GM23338 (cell line): Measurements from ENCODE around the gene MECP2. TPM values are rescaled to one million over a fixed set of nuclear protein-coding genes. Genes with fewer than 3 reads are reported as not detected.

Experiments used
- ATAC-seq: fragments of 200-7000 bp; cut with Tn5 transposase; 3 replicates; pipeline ENCODE4 v1.9.1; 2020
- DNase-seq: peaks from one replicate; pipeline ENCODE4 v3.0.0-alpha.2; 2015; ENCODE audit warnings: low spot score
- H2AFZ ChIP-seq: fragments of 200-600 bp; sonication (generic); 2 replicates; pipeline ENCODE4 v1.8.0; 2016; ENCODE audit warnings: antibody characterized with exemption, mild to moderate bottlenecking, moderate library complexity
- H3F3A ChIP-seq: fragments of 200-600 bp; sonication (generic); replicated peaks from 2 replicates; pipeline ENCODE4 v1.8.0; 2017; ENCODE audit warnings: antibody characterized with exemption, mixed run types, low read depth
- H3K27ac ChIP-seq: fragments of 200-600 bp; sonication (generic); 2 replicates; pipeline ENCODE4 v1.6.1; 2016; ENCODE audit warnings: low read depth
- H3K27me3 ChIP-seq: fragments of 200-600 bp; sonication (generic); 2 replicates; pipeline ENCODE4 v1.8.0; 2016; ENCODE audit warnings: mild to moderate bottlenecking, mixed run types, moderate library complexity; ENCODE audit not compliant: insufficient read depth
- H3K36me3 ChIP-seq: fragments of 200-600 bp; sonication (generic); 2 replicates; pipeline ENCODE4 v1.8.0; 2016; ENCODE audit warnings: mild to moderate bottlenecking; ENCODE audit not compliant: insufficient read depth
- H3K4me1 ChIP-seq: fragments of 200-600 bp; sonication (generic); 2 replicates; pipeline ENCODE4 v1.8.0; 2016; ENCODE audit warnings: mild to moderate bottlenecking, moderate library complexity; ENCODE audit not compliant: insufficient read depth
- H3K4me2 ChIP-seq: fragments of 200-600 bp; sonication (generic); 2 replicates; pipeline ENCODE4 v1.7.1; 2017; ENCODE audit warnings: mixed run types
- H3K4me3 ChIP-seq: fragments of 200-600 bp; sonication (generic); 2 replicates; pipeline ENCODE4 v1.6.1; 2016; ENCODE audit warnings: mixed run types
- H3K79me2 ChIP-seq: fragments of 200-600 bp; sonication (generic); replicated peaks from 2 replicates; pipeline ENCODE4 v1.8.0; 2017; ENCODE audit warnings: mild to moderate bottlenecking; ENCODE audit not compliant: insufficient read depth
- H3K9me2 ChIP-seq: fragments of 200-600 bp; sonication (generic); 2 replicates; pipeline ENCODE4 v1.8.0; 2017; ENCODE audit not compliant: insufficient read depth
- H4K20me1 ChIP-seq: fragments of 200-600 bp; sonication (generic); replicated peaks from 2 replicates; pipeline ENCODE4 v1.8.0; 2017; ENCODE audit warnings: mild to moderate bottlenecking; ENCODE audit not compliant: insufficient read depth
- H3K27ac Mint-ChIP-seq: 2 replicates; pipeline ENCODE4 v1.8.0; 2020; ENCODE audit warnings: inconsistent platforms, mild to moderate bottlenecking, moderate library complexity, mixed read lengths
- H3K27me3 Mint-ChIP-seq: 3 replicates; pipeline ENCODE4 v1.8.0; 2022; ENCODE audit warnings: low read depth, mild to moderate bottlenecking, moderate library complexity, mixed read lengths, inconsistent platforms; ENCODE audit not compliant: insufficient read depth, poor library complexity
- H3K36me3 Mint-ChIP-seq: 3 replicates; pipeline ENCODE4 v1.8.0; 2021; ENCODE audit warnings: low read depth, mild to moderate bottlenecking, inconsistent platforms, moderate library complexity, mixed read lengths
- H3K4me1 Mint-ChIP-seq: 3 replicates; pipeline ENCODE4 v1.8.0; 2020; ENCODE audit warnings: mild to moderate bottlenecking, inconsistent platforms, mixed read lengths
- H3K4me3 Mint-ChIP-seq: 3 replicates; pipeline ENCODE4 v1.8.0; 2021; ENCODE audit warnings: moderate library complexity, mild to moderate bottlenecking, inconsistent platforms, mixed read lengths
- H3K9me3 Mint-ChIP-seq: 3 replicates; pipeline ENCODE4 v1.8.0; 2020; ENCODE audit warnings: moderate library complexity, mild to moderate bottlenecking, inconsistent platforms, mixed read lengths
- CREB1 ChIP-seq: fragments of 250-450 bp; sonication (Bioruptor Pico); IDR thresholded peaks from 2 replicates; pipeline ENCODE4 v1.5.0; 2020; ENCODE audit warnings: low read depth, mild to moderate bottlenecking, moderate library complexity
- CTCF ChIP-seq, 2 experiments: fragments of 200-600 bp in 1 of 2; sonication (generic) in 1 of 2; conservative IDR thresholded peaks; 2 replicates each; pipeline versions ENCODE4 v1.5.1 to v1.6.1; 2016 to 2017; ENCODE audit warnings: antibody characterized with exemption in 2 of 2, low read depth in 2 of 2, mild to moderate bottlenecking in 2 of 2, moderate library complexity in 1 of 2
- EZH2phosphoT487 ChIP-seq: fragments of 200-600 bp; sonication (generic); IDR thresholded peaks from one replicate; pipeline ENCODE4 v1.8.1; 2018; ENCODE audit warnings: antibody characterized with exemption; ENCODE audit not compliant: unreplicated experiment
- JUNB ChIP-seq: IDR thresholded peaks from one replicate; pipeline ENCODE4 v1.6.1; 2016; ENCODE audit warnings: antibody characterized with exemption; ENCODE audit not compliant: unreplicated experiment
- REST ChIP-seq: IDR thresholded peaks from one replicate; pipeline ENCODE4 v1.6.1; 2018; ENCODE audit warnings: antibody characterized with exemption; ENCODE audit not compliant: unreplicated experiment
- ZNF331 ChIP-seq: fragments of 250-450 bp; sonication (Bioruptor Pico); IDR thresholded peaks from 2 replicates; pipeline ENCODE4 v1.5.0; 2020; ENCODE audit warnings: low read depth, mild to moderate bottlenecking, moderate library complexity
- ZNF462 ChIP-seq: fragments of 250-450 bp; sonication (Bioruptor Pico); IDR thresholded peaks from 2 replicates; pipeline ENCODE4 v1.5.0; 2020; ENCODE audit warnings: mild to moderate bottlenecking, moderate library complexity
- polyA plus RNA-seq: library from polyadenylated mRNA; unstranded; fragments of >200 nt; fragmentation: Nextera tagmentation; extraction: Ambion mirVana; gene quantifications from 2 replicates; pipeline ENCODE4 v1.2.1, GENCODE V29; 2016
- total RNA-seq: library from RNA; depleted of rRNA; stranded (reverse); fragments of >200 nt; shearing (Covaris generic); gene quantifications from 2 replicates; pipeline ENCODE4 v1.2.3, GENCODE V29; 2014

The MECP2 gene
- total and polyA plus RNA-seq, 2 experiments from 2014 or later = 27.7 to 32.7 TPM

- Mint-ChIP-seq H3K4me1 (peaks cover 4% of the 10 kb centered on the region; the same call in 2 of the 3 replicates), H3K9me3 (no peaks in the 10 kb centered on the region; the same call in 2 of the 3 replicates), H3K4me3 (no peak overlapping the region), H3K27me3 (no peaks in the 10 kb centered on the region), H3K36me3 (no peaks in the 10 kb centered on the region), H3K27ac (no peak overlapping the region)
- Histone ChIP-seq H3F3A (no peaks in the 10 kb centered on the region), H3K79me2 (no peaks in the 10 kb centered on the region), H2AFZ (no peak overlapping the region), H3K4me1 (no peaks in the 10 kb centered on the region), H3K4me3 (no peak overlapping the region), H3K9me2 (no peaks in the 10 kb centered on the region), H3K27me3 (no peaks in the 10 kb centered on the region), H3K4me2 (no peak overlapping the region), H4K20me1 (no peaks in the 10 kb centered on the region), H3K27ac (no peak overlapping the region), H3K36me3 (no peaks in the 10 kb centered on the region)
- no peak for DNase-seq
- no peak for ATAC-seq
- TF ChIP-seq ZNF331 (no peak), CTCF (conservative IDR thresholded peaks at IDR 0.05; ENCODE audit: low read depth in 2 of 2) (no peak)
Observed at GRCh38 chrX:154114652-154115051, 17.1 kb upstream of the MECP2 start.

GRCh38 chrX:154113729-154114128 lies 16.2 kb upstream of the MECP2 start:
- H3K27ac ChIP-seq = no peak overlapping the region
- no peaks in the 10 kb centered on the region for H4K20me1 ChIP-seq
- DNase-seq = no peak
- H3K9me3 Mint-ChIP-seq = no peaks in the 10 kb centered on the region; the same call in 2 of the 3 replicates
- H3F3A ChIP-seq = no peaks in the 10 kb centered on the region
- TF ChIP-seq EZH2phosphoT487 = no peak
- no peak for TF ChIP-seq ZNF462
- TF ChIP-seq REST = no peak
- TF ChIP-seq JUNB = no peak
- TF ChIP-seq CREB1 (CRISPR knock-in tag) = no peak
- H2AFZ ChIP-seq = no peak overlapping the region
- H3K4me1 Mint-ChIP-seq = peaks cover 4% of the 10 kb centered on the region; the same call in 2 of the 3 replicates
- ATAC-seq = no peak
- no peak overlapping the region for H3K4me2 ChIP-seq
- H3K4me3 ChIP-seq = no peak overlapping the region
- H3K79me2 ChIP-seq = no peaks in the 10 kb centered on the region
- no peak overlapping the region for H3K4me3 Mint-ChIP-seq
- H3K4me1 ChIP-seq = no peaks in the 10 kb centered on the region
- no peaks in the 10 kb centered on the region for H3K9me2 ChIP-seq
- no peaks in the 10 kb centered on the region for H3K27me3 ChIP-seq
- no peak overlapping the region for H3K27ac Mint-ChIP-seq
- H3K36me3 Mint-ChIP-seq = no peaks in the 10 kb centered on the region
- no peaks in the 10 kb centered on the region for H3K27me3 Mint-ChIP-seq
- H3K36me3 ChIP-seq = no peaks in the 10 kb centered on the region
